K562 (cell line): ENCODE measurements around the gene TM7SF2. TPM values are rescaled to one million over a fixed set of nuclear protein-coding genes. Genes with fewer than 3 reads are reported as not detected.
A peak's percentile ranks its signal among the peaks of the same experiment; 100 is the strongest.

ENCODE experiments used
- CBX2 ChIP-seq: fragments of 200-600 bp; sonication (generic); IDR thresholded peaks from one replicate; pipeline ENCODE4 v1.6.1; 2012; ENCODE audit warnings: mild to moderate bottlenecking, low read length, inconsistent platforms; ENCODE audit not compliant: insufficient read depth, poor library complexity, severe bottlenecking
- CBX3 ChIP-seq, 2 experiments: IDR thresholded peaks; 1 replicate in 1 of 2; 2 replicates in 1 of 2; pipeline ENCODE4 v1.6.1; 2012; ENCODE audit warnings: inconsistent platforms in 2 of 2, low read length in 2 of 2, borderline replicate concordance in 1 of 2, control low read depth in 1 of 2
- CEBPG ChIP-seq, 3 experiments: fragments of 200-800 bp in 1 of 3; sonication (Bioruptor generic) in 1 of 3; sonication (generic) in 1 of 3; formaldehyde crosslinking in 1 of 3; IDR thresholded peaks in 2 of 3; conservative IDR thresholded peaks in 1 of 3; 2 replicates each; pipeline versions ENCODE4 v1.6.1 to v1.8.0; 2016 to 2022; ENCODE audit warnings: missing compliant biosample characterization in 2 of 3, missing genetic modification characterization in 2 of 3, mild to moderate bottlenecking in 1 of 3, missing genetic modification reagents in 1 of 3
- DDX20 ChIP-seq: fragments of 450-650 bp; IDR thresholded peaks from 2 replicates; pipeline ENCODE4 v1.6.1; 2016; ENCODE audit warnings: missing genetic modification characterization, low read depth, mild to moderate bottlenecking, missing compliant biosample characterization, moderate library complexity
- KAT7 ChIP-seq: sonication (generic); formaldehyde crosslinking; IDR thresholded peaks from 2 replicates; pipeline ENCODE4 v1.8.0; 2022; ENCODE audit warnings: missing genetic modification reagents, mild to moderate bottlenecking, borderline replicate concordance
- KLF13 ChIP-seq: fragments of 450-650 bp; IDR thresholded peaks from 2 replicates; pipeline ENCODE4 v1.6.1; 2016; ENCODE audit warnings: missing genetic modification characterization, low read depth, mild to moderate bottlenecking, missing compliant biosample characterization, moderate library complexity, borderline replicate concordance
- MCM2 ChIP-seq: fragments of 450-650 bp; IDR thresholded peaks from 2 replicates; pipeline ENCODE4 v1.6.1; 2017; ENCODE audit warnings: low read depth, mild to moderate bottlenecking
- NCOA4 ChIP-seq: fragments of 450-650 bp; IDR thresholded peaks from 2 replicates; pipeline ENCODE4 v1.6.1; 2018; ENCODE audit warnings: mild to moderate bottlenecking; ENCODE audit not compliant: partially characterized antibody
- NELFE ChIP-seq: IDR thresholded peaks from 2 replicates; pipeline ENCODE4 v1.6.1; 2011; ENCODE audit warnings: mild to moderate bottlenecking; ENCODE audit not compliant: insufficient read depth, insufficient read length
- POU5F1 ChIP-seq: fragments of 150-350 bp; IDR thresholded peaks from 2 replicates; pipeline ENCODE4 v1.6.1; 2014; ENCODE audit warnings: borderline replicate concordance, low read length, low read depth, mild to moderate bottlenecking; ENCODE audit not compliant: partially characterized antibody
- RFX1 ChIP-seq: fragments of 450-650 bp; IDR thresholded peaks from 2 replicates; pipeline ENCODE4 v1.6.1; 2016; ENCODE audit warnings: mild to moderate bottlenecking, moderate library complexity
- RNF2 ChIP-seq: sonication (generic); IDR thresholded peaks from 2 replicates; pipeline ENCODE4 v1.6.1; 2016
- SIN3A ChIP-seq, 2 experiments: fragments of 150-350 bp in 1 of 2; IDR thresholded peaks; 2 replicates each; pipeline ENCODE4 v1.6.1; 2011 to 2016; ENCODE audit warnings: borderline replicate concordance in 2 of 2, low read depth in 2 of 2, low read length in 2 of 2, mild to moderate bottlenecking in 2 of 2, moderate library complexity in 2 of 2; ENCODE audit not compliant: control insufficient read depth in 1 of 2
- SMARCB1 ChIP-seq: IDR thresholded peaks from 2 replicates; pipeline ENCODE4 v1.6.1; 2011; ENCODE audit warnings: improper control_type of control experiment, low read depth; ENCODE audit not compliant: insufficient read length
- TRIM24 ChIP-seq, 2 experiments: fragments of 450-650 bp; IDR thresholded peaks; 2 replicates each; pipeline ENCODE4 v1.6.1; 2016
- XRCC4 ChIP-seq: IDR thresholded peaks from one replicate; pipeline ENCODE4 v1.6.1; 2011; ENCODE audit not compliant: insufficient read depth, insufficient read length; ENCODE audit errors: extremely low read depth
- ZEB2 ChIP-seq: fragments of 450-650 bp; IDR thresholded peaks from 2 replicates; pipeline ENCODE4 v1.6.1; 2016
- ZFPM2 ChIP-seq: fragments of 250-450 bp; sonication (Bioruptor Pico); IDR thresholded peaks from 2 replicates; pipeline ENCODE4 v1.5.1; 2022; ENCODE audit warnings: mild to moderate bottlenecking
- ZKSCAN3 ChIP-seq: fragments of 250-450 bp; sonication (Bioruptor Pico); IDR thresholded peaks from 2 replicates; pipeline ENCODE4 v1.4.0; 2020
- ZKSCAN8 ChIP-seq: fragments of 200-800 bp; sonication (Bioruptor generic); IDR thresholded peaks from 2 replicates; pipeline ENCODE4 v1.6.1; 2016; ENCODE audit warnings: missing genetic modification characterization, missing compliant biosample characterization
- ZNF311 ChIP-seq: fragments of 250-450 bp; sonication (Bioruptor Pico); IDR thresholded peaks from 2 replicates; pipeline ENCODE4 v1.4.0; 2020; ENCODE audit warnings: mild to moderate bottlenecking, moderate library complexity
- ZNF696 ChIP-seq: fragments of 250-450 bp; sonication (Bioruptor Pico); conservative IDR thresholded peaks from 2 replicates; pipeline ENCODE4 v1.4.0; 2020; ENCODE audit warnings: mild to moderate bottlenecking, moderate library complexity
- ZNF778 ChIP-seq: fragments of 450-650 bp; formaldehyde crosslinking; IDR thresholded peaks from 2 replicates; pipeline ENCODE4 v1.4.0; 2020; ENCODE audit warnings: mild to moderate bottlenecking, moderate library complexity
- polyA plus RNA-seq, 8 experiments: library from polyadenylated mRNA; depleted of rRNA in 4 of 8; stranded (reverse) in 5 of 8; unstranded in 3 of 8; fragments of >200 nt; fragmentation: Nextera tagmentation in 2 of 8; fragmentation: Illumina TruSeq in 1 of 8; extraction: Ambion mirVana in 2 of 8; extraction: Trizol in 1 of 8; gene quantifications; 2 replicates each; pipeline versions ENCODE4 v1.2.1 to v1.2.3, GENCODE V29; 2011 to 2014; ENCODE audit warnings: inconsistent platforms in 1 of 8, missing spikeins in 1 of 8
- total RNA-seq, 7 experiments: library from RNA; depleted of rRNA in 6 of 7; stranded (reverse); fragments of >200 nt in 6 of 7; fragmentation: Illumina TruSeq in 2 of 7; extraction: Trizol in 2 of 7; gene quantifications; 2 replicates each; pipeline versions ENCODE4 v1.2.1 to v1.2.3, GENCODE V29; 2011 to 2021; ENCODE audit warnings: low replicate concordance in 1 of 7
- TF ChIP-seq, protein P1 (sequence below): fragments of 450-650 bp; IDR thresholded peaks from 2 replicates; pipeline ENCODE4 v1.6.1; 2016; ENCODE audit warnings: antibody characterized with exemption
- TF ChIP-seq, protein P2 (sequence below), 3 experiments: fragments of 200-800 bp in 1 of 3; sonication (Bioruptor generic) in 1 of 3; sonication (generic) in 1 of 3; formaldehyde crosslinking in 1 of 3; IDR thresholded peaks; 2 replicates each; pipeline versions ENCODE4 v1.6.1 to v1.8.0; 2016 to 2022; ENCODE audit warnings: mild to moderate bottlenecking in 2 of 3, missing compliant biosample characterization in 2 of 3, missing genetic modification characterization in 2 of 3, missing genetic modification reagents in 1 of 3
- TF ChIP-seq, protein P3 (sequence below): sonication (generic); formaldehyde crosslinking; IDR thresholded peaks from 2 replicates; pipeline ENCODE4 v1.9.0; 2022; ENCODE audit warnings: mild to moderate bottlenecking, missing genetic modification reagents

TM7SF2 gene
- total and polyA plus RNA-seq, 9 of the 15 experiments (the other 6 are each of a cell fraction or from before 2014, with no cell fraction given) = 1.2 to 22.0 (median 14.3) TPM

DNA sequence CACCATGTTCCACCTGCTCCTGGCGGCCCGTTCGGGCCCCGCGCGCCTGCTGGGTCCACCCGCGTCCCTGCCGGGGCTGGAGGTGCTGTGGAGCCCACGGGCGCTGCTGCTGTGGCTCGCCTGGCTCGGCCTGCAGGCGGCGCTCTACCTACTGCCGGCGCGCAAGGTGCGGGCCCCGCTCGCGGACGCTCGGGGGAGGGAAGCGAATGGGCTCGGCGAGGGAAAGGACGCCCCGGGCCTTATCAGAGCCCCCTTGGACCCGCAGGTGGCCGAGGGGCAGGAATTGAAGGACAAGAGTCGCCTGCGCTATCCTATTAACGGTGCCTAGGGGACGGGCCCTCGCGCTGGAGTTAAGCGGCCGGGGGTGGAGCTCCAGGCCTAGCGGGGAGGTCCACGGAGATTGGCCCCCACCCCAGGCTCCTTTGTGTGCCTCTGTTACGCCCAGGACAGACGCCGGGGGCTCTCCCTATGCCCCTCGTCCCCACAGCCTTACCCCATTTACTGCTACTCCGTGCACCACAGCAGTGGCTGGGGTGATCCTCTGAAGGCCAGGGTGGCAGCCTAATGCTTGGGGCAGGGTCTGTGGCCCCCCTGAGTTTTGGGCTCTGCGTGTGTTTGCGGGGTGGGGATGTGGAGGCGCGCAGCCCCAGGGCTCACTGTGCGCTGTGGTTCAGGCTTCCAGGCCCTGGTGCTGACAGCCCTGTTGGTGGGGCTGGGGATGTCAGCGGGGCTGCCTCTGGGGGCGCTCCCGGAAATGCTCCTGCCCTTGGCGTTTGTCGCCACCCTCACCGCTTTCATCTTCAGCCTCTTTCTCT is 1.1 kb downstream of the TM7SF2 start (continued):
- TF ChIP-seq SMARCB1 = no peak
- TF ChIP-seq, protein P1, sequence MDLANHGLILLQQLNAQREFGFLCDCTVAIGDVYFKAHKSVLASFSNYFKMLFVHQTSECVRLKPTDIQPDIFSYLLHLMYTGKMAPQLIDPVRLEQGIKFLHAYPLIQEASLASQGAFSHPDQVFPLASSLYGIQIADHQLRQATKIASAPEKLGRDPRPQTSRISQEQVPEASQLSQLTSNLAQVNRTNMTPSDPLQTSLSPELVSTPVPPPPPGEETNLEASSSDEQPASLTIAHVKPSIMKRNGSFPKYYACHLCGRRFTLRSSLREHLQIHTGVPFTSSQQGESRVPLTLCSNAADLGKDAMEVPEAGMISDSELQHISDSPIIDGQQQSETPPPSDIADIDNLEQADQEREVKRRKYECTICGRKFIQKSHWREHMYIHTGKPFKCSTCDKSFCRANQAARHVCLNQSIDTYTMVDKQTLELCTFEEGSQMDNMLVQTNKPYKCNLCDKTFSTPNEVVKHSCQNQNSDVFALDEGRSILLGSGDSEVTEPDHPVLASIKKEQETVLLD = 0 out of 2 replicates have a peak, but pooled peaks have one; percentile 25
- TF ChIP-seq KAT7 (CRISPR knock-in tag) = peak; percentile 81; the same call in 1 of the 2 replicates
- TF ChIP-seq SIN3A (IDR thresholded peaks at IDR 0.05; ENCODE audit: borderline replicate concordance in 2 of 2, control insufficient read depth in 1 of 2, low read depth in 2 of 2, low read length in 2 of 2) = peak in 1 of 2 experiments; percentile 52; a peak in 1 of 4 replicates
- TF ChIP-seq MCM2 = no peak
- TF ChIP-seq, protein P2, sequence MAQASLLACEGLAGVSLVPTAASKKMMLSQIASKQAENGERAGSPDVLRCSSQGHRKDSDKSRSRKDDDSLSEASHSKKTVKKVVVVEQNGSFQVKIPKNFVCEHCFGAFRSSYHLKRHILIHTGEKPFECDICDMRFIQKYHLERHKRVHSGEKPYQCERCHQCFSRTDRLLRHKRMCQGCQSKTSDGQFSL (CRISPR knock-in tag; IDR thresholded peaks at IDR 0.05) = 0 out of 2 replicates have a peak, but pooled peaks have one; percentile 53
- TF ChIP-seq, protein P2 (tag; IDR thresholded peaks at IDR 0.05) = no peak
- no peak for TF ChIP-seq TRIM24 (IDR thresholded peaks at IDR 0.05)
- no peak for TF ChIP-seq ZNF778
- TF ChIP-seq RNF2 = no peak
- no peak for TF ChIP-seq CEBPG (CRISPR knock-in tag; IDR thresholded peaks at IDR 0.05)
- TF ChIP-seq CEBPG (tag; conservative IDR thresholded peaks at IDR 0.05 in 1 of 2, IDR thresholded peaks at IDR 0.05 in 1 of 2) = no peak
- TF ChIP-seq, protein P3, sequence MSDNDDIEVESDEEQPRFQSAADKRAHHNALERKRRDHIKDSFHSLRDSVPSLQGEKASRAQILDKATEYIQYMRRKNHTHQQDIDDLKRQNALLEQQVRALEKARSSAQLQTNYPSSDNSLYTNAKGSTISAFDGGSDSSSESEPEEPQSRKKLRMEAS (CRISPR knock-in tag) = peak; percentile 51
- TF ChIP-seq ZNF696 (CRISPR knock-in tag) = no peak
- no peak for TF ChIP-seq KLF13
- no peak for TF ChIP-seq CBX2
- TF ChIP-seq ZFPM2 = no peak
- TF ChIP-seq XRCC4 = no peak
- no peak for TF ChIP-seq ZKSCAN8 (CRISPR knock-in tag)
- TF ChIP-seq RFX1 = no peak
- no peak for TF ChIP-seq ZEB2
- no peak for TF ChIP-seq ZNF311 (CRISPR knock-in tag)
- TF ChIP-seq DDX20 (tag) = no peak
- TF ChIP-seq NCOA4 = no peak
- TF ChIP-seq CBX3 (IDR thresholded peaks at IDR 0.05; ENCODE audit: borderline replicate concordance in 1 of 2, low read length in 2 of 2) = no peak
- no peak for TF ChIP-seq NELFE
- TF ChIP-seq POU5F1 = no peak
- TF ChIP-seq ZKSCAN3 (CRISPR knock-in tag) = no peak
